SJSA1 (cell line): ENCODE measurements around the gene KCNQ1OT1. TPM values are rescaled to one million over a fixed set of nuclear protein-coding genes. Genes with fewer than 3 reads are reported as not detected.

Source experiments
- DNase-seq, 2 experiments: peaks; one replicate each; pipeline ENCODE4 v3.0.0-alpha.2; 2015 to 2020; ENCODE audit warnings: low spot score in 2 of 2, low read depth in 1 of 2
- H3K27ac ChIP-seq: fragments of 250-450 bp; sonication (Bioruptor Pico); 2 replicates; pipeline ENCODE4 v1.5.1; 2020; ENCODE audit warnings: mild to moderate bottlenecking, moderate library complexity
- H3K27me3 ChIP-seq: fragments of 250-450 bp; sonication (Bioruptor Pico); replicated peaks from 2 replicates; pipeline ENCODE4 v1.5.1; 2020; ENCODE audit warnings: mild to moderate bottlenecking, moderate library complexity
- H3K36me3 ChIP-seq: fragments of 250-450 bp; sonication (Bioruptor Pico); 2 replicates; pipeline ENCODE4 v1.5.1; 2020; ENCODE audit warnings: mild to moderate bottlenecking
- H3K4me1 ChIP-seq: fragments of 250-450 bp; sonication (Bioruptor Pico); replicated peaks from 2 replicates; pipeline ENCODE4 v1.6.1; 2021; ENCODE audit warnings: mild to moderate bottlenecking
- H3K4me3 ChIP-seq: fragments of 250-450 bp; sonication (Bioruptor Pico); 2 replicates; pipeline ENCODE4 v1.5.1; 2020; ENCODE audit warnings: mild to moderate bottlenecking
- H3K9me3 ChIP-seq: fragments of 250-450 bp; sonication (Bioruptor Pico); replicated peaks from 2 replicates; pipeline ENCODE4 v1.5.1; 2020; ENCODE audit warnings: mild to moderate bottlenecking
- total RNA-seq: library from RNA; depleted of rRNA; stranded (reverse); fragments of >200 nt; shearing (Covaris generic); gene quantifications from 2 replicates; pipeline ENCODE4 v1.2.3, GENCODE V29; 2014

KCNQ1OT1 gene
- total RNA-seq, 1 experiment from 2014 or later, result 2.1 TPM

DNA sequence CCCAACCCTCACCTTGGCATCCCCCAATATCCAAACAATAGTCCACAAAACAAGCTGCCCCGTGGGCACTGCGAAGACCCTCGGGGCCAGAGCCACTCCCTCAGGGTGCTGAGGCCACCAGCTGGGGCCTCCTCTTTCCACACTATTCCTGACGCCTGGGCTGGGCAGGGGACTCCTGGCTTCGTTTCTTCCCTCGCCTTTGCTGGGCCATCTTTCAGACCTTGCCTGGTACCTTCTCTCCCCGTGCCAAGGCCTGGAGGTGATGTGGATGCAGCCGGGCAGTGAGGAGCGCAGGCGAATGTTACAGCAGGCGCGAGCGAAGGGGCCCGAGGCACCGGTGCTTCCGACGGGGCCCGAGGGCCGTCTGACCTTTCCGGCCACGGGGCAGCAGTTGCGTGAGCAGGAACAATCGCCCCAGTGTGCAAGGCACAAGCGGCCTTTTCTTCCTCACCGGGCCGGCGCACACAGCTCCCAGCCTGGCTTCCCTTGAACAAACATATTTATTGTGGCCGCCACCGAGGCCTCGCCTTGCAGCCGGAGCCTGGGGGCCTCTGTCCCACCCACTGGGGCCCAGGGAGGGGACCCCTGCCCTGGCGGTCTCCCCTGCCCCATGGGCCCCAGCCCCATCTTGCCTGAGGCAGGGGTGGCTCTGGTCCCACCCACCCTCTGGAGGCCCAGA lies 32.6 kb upstream of the KCNQ1OT1 start:
- H3K4me1 ChIP-seq, result no peaks in the 10 kb centered on the region
- DNase-seq, result no peak

DNA sequence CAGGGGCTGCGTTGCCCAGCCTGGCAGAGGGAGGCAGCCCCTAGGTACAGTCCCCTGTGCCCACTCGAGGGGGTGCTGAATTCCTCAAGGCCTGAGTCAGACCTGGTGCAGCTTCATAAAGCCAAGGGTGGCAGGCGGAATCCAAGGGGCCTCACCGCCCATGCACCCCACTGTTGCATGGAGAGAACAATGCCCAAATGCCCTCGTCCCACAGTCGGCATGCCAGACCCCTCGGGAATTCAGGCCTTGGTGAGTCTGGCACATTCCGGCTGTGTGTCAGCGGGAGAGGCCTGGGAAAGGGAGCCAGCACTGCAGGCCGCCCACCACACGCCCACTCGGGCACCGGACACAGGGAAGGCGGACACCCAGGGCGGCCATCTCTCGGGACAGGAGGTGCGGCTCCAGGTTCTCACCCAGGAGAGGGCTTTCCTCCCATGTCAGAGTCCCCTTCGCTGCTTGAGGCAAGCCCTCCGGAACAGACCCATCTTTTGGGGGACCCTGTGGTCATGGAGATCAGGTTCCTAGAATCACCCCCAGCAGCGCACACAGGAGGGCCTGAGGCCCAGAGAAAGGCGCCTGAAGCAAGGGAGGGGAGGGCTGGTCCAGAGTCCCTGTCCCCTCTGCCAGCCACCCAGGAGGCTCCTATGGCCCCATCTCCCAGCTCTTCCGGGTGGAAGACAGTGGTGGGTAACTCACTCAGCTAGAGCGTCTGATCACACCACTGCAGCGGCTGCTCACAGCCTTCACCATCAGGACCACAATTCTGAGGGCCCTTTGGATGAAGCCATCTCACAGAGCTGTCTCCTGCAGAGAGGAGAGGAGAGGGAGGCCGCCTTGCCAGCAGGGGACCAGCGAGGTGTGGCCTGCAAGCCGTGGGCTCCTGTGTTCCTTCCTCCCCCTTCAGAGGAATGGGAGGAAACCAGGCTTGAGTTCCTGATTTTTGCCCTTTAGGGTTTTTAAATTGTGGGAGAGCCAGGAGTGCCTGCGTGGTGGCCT lies 31.6 kb upstream of the KCNQ1OT1 start:
- Histone ChIP-seq H3K27me3 (peaks cover 5% of the 10 kb centered on the region; the same call in 1 of the 2 replicates), H3K27ac (no peak overlapping the region), H3K9me3 (no peaks in the 10 kb centered on the region), H3K4me3 (no peak overlapping the region), H3K36me3 (no peaks in the 10 kb centered on the region), H3K4me1 (no peaks in the 10 kb centered on the region)
- no peak for DNase-seq

More for the DNA sequence above, 32.6 kb upstream of the KCNQ1OT1 start:
- no peak overlapping the region for H3K4me3 ChIP-seq
- H3K9me3 ChIP-seq, result no peaks in the 10 kb centered on the region
- H3K27me3 ChIP-seq, result peaks cover 5% of the 10 kb centered on the region; the same call in 1 of the 2 replicates
- no peaks in the 10 kb centered on the region for H3K36me3 ChIP-seq
- no peak overlapping the region for H3K27ac ChIP-seq

DNA sequence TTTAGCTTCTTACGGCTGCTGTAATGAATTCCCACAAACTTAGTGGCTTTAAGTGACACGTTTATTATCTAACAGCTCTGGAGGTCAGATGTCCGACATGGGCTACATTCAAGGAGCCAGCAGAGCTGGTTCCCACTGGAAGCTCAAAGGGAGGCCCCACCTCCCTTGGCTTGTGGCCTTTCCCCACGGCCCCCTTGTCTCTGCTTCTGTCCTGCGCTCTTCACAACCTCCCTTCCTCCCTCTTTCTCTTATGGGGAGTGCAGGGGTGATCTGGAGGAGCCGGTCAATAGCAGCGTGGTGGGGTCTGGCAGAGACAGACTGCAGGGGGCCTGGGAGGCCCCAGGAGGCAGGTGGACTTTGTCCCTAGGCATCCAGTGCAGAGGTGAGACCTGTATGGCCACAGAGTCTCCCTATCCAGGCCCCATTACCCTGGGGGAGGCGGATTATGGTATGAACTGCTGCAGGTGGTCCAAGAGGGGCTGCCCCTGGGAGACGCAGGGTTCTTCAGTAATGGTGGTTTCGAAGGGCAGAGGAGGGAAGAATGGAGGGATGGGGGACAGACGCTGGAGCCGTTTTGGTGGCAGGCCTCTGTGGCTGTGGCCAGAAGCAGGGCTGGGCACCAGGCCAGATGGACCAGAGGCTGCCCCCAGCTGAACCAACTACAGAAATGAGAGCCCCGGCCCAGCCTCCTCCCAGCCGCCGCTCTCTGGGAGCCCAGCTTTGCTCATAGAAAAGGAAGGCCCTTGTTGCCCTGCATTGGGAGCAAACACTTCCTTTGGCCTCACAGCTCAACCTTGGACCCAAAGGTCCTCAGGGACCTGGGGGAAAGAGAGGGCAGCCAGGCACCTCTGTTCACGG lies 30.7 kb upstream of the KCNQ1OT1 start:
- Histone ChIP-seq H3K27ac (no peak overlapping the region), H3K4me3 (no peak overlapping the region), H3K36me3 (no peaks in the 10 kb centered on the region), H3K9me3 (no peaks in the 10 kb centered on the region), H3K27me3 (peaks cover 11% of the 10 kb centered on the region; the same call in 1 of the 2 replicates), H3K4me1 (no peaks in the 10 kb centered on the region)
- no peak for DNase-seq

DNA sequence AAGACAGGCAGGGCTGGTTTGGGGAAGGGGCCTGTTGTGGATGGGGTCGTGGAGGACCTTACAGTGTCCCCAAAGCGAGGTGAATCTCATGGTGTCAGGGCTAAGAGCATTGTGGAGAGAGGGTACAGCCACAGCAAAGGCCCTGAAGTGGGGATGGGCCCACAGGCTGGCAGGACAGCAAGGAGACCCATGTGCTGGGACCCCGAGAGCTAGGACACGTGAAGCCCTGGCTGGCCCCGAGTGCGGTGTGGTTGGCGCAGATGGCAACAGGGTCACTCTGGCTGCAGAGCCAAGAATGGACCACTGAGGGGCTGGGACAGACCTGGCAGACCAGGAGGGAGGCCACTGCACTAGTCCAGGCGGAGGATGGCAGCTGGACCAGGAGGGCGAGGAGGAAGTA lies 30.0 kb upstream of the KCNQ1OT1 start:
- H3K27ac ChIP-seq, result no peak overlapping the region
- no peak for DNase-seq
- no peak overlapping the region for H3K4me3 ChIP-seq
- no peaks in the 10 kb centered on the region for H3K4me1 ChIP-seq
- no peaks in the 10 kb centered on the region for H3K9me3 ChIP-seq
- peaks cover 12% of the 10 kb centered on the region; the same call in 1 of the 2 replicates for H3K27me3 ChIP-seq
- no peaks in the 10 kb centered on the region for H3K36me3 ChIP-seq

DNA sequence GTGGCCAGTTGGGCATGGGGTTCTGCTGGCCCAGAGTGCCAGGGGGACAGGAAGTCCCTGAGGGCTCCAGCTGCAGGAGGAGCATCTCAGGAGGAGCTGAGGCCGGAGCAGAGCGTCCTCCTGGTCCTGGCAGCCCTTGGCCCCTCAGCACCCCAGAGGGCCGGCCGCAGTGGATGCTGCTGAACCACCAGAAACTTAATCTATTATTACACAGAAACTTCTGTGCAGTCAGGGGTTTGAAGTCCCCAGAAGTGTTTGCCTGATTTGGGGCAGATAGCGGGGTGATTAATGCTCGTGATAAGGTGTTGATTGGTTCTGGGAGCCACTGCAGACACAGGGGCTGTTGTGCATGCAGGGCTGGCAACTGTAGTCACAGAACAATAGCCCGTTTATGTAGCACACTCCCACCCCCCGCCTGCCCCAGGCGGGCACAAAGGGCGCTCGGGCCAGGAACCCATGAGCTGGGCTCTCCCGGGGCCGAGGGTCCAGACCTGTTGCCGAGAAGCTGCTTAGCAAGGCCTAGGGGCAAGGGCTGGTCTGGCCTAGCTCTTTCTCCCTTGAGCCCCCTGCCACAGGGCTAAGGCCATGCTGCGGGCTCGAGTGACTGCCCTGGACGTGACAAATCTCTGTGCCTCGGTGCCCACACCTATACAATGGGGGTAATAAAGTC lies 29.0 kb upstream of the KCNQ1OT1 start:
- H3K36me3 ChIP-seq, result no peaks in the 10 kb centered on the region
- H3K4me1 ChIP-seq, result no peaks in the 10 kb centered on the region
- no peak for DNase-seq
- no peak overlapping the region for H3K4me3 ChIP-seq
- no peaks in the 10 kb centered on the region for H3K9me3 ChIP-seq
- no peak overlapping the region for H3K27ac ChIP-seq
- H3K27me3 ChIP-seq, result peaks cover 15% of the 10 kb centered on the region; the same call in 1 of the 2 replicates

DNA sequence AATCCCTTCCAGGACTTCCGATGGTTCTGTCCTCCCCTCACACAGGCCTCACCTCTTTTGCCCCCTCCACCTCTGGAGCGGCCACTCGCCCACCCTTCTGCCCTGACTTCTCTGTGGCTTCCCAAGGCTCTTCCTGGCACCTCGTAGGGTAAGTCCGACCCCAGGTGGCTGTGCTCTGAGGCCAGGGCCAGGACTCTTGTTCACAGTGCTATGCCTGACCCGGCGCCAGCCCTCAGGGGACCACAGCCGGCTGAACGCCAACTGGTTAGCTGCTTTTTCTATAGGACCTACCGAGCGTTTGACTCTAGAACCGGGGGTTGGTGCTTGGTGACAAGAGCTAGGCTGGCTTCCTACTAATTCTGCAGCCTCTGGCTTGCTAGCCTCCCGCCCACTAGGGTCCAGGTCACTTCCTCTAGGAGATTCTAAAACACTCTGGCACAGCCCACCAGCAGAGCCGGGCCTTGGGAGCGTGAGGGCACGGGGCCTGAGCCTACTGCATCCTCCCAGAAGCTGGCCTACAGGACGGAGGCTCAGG lies 28.4 kb upstream of the KCNQ1OT1 start:
- Histone ChIP-seq H3K4me3 (no peak overlapping the region), H3K9me3 (no peaks in the 10 kb centered on the region), H3K4me1 (no peaks in the 10 kb centered on the region), H3K36me3 (no peaks in the 10 kb centered on the region), H3K27me3 (peaks cover 19% of the 10 kb centered on the region), H3K27ac (no peak overlapping the region)
- DNase-seq, result no peak

DNA sequence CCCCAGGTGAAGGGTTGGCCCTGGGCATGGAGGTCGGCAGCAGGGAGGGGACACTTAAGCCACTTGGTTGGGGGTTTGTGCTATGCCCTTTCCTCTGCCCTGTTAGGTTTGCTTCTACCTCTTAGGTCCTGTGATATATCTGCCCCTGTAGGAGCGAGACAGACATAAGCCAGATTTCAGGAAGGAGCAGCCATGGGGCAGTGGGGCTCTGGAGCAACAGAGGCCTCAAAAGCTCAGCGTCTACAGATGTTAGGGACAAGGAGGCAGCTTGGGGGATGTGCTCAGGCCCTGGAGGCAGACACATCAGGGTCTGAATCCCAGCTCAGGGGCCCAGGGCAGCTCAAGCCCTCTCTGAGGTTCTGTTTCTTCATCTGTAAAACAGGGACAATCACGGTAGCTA lies 27.2 kb upstream of the KCNQ1OT1 start:
- H3K4me3 ChIP-seq, result no peak overlapping the region
- DNase-seq, result no peak
- H3K9me3 ChIP-seq, result no peaks in the 10 kb centered on the region
- H3K4me1 ChIP-seq, result no peaks in the 10 kb centered on the region
- H3K36me3 ChIP-seq, result no peaks in the 10 kb centered on the region
- no peak overlapping the region for H3K27ac ChIP-seq
- H3K27me3 ChIP-seq, result peaks cover 27% of the 10 kb centered on the region

DNA sequence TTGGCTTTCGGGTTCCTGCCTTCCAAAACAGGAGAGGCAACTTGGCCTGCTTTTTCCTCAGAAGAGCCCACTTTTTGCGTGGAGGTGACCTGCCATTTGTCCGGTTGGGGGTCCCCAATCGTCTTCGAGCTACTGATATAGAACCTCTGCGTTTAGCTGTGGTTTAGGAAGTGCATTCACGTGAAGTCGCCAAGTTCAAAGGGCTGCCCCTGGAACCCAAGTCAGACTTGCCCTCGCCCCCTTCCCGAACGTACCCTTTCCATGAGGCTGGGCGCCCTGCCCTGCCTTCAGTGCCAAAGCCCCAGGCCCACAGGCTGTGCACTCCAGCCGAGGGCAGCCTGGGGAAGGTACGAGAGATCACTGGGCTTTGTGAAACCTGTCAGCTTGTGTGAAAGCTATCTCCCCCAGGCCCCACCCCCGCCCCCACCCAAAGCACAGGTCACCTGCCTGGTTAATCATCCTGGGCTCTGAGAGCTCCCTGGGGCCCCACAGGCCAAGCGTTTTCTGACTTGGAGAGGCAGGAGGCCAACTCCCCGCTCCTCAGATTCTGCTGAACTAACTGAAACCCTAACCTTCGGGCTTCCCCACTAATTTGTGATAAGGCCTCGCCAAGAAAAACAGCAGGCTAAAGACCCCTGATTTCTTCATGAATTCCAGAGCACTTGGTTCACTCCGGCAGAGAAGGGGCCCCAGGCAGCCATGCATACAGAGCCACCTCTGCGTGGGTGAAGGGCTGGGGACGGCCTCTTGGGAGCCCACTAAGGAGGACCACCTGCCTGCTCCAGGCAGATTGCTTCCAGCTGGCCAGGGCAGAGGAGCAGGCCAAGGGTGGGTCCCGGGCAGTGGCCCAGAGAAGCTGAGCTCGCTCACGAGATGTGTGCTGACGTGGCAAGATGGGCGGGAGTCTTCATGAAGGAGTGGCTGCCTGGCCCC lies 25.8 kb upstream of the KCNQ1OT1 start:
- Histone ChIP-seq H3K9me3 (no peaks in the 10 kb centered on the region), H3K4me1 (no peaks in the 10 kb centered on the region), H3K27me3 (peaks cover 27% of the 10 kb centered on the region), H3K4me3 (no peak overlapping the region), H3K36me3 (no peaks in the 10 kb centered on the region), H3K27ac (no peak overlapping the region)
- DNase-seq, result no peak

DNA sequence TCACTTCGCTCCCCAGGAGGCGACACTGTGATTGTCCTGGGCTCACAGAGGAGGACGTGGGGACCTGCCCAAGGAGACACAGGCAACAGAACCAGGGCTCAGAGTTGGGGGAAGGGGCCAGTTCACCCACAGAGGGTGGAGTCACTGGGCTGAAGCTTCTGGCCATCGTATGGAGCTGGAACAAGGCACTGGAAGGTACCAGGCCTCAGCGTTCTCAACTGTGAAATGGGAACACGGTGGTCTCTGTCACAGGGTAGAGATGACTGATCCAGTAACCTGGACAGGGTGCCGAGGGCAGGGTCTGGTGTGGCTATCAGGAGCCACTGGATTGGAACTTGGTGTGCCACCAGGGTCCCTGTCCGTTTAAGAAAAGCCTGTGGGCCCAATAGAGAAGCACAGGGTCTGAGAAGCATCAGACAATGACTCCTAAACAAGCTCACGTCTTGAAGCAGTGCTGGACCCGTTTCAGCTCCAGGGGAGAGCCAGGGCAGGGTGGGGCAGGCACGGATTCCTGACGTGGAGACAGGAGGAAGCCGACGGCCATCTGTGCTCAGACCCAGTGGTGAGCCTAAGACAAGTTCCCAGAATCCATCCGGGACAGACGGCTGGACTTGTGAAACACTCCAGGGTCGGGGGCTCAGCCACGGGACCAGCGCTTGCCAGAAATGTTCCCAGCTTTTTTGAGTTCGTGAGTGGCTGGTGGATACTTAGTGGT lies 25.0 kb upstream of the KCNQ1OT1 start:
- Histone ChIP-seq H3K27me3 (peaks cover 27% of the 10 kb centered on the region), H3K4me1 (no peaks in the 10 kb centered on the region)

DNA sequence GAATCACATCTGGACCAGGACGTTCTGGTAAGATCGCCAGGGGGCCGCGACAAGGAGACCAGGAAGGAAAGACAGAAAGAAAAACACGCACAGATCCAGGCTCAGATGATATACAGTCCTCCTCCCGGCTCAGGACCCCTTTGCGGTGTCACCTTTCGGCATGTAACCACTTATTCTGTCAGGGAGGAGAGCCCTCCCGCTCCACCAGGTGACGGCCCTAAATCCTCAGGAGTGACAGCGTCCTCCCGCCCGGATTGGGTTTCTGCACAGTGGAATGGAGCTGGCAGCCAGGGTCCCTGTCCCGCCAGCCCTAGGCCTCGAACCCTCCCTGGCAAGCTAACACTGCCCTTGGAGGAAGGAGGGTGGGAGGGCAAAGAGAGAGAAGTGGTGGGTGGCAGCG lies 24.3 kb upstream of the KCNQ1OT1 start:
- Histone ChIP-seq H3K36me3 (no peaks in the 10 kb centered on the region), H3K27ac (no peak overlapping the region), H3K27me3 (peaks cover 23% of the 10 kb centered on the region), H3K4me1 (no peaks in the 10 kb centered on the region), H3K4me3 (no peak overlapping the region), H3K9me3 (no peaks in the 10 kb centered on the region)
- no peak for DNase-seq

More for the DNA sequence above, 25.0 kb upstream of the KCNQ1OT1 start:
- Histone ChIP-seq H3K36me3 (no peaks in the 10 kb centered on the region), H3K9me3 (no peaks in the 10 kb centered on the region), H3K27ac (no peak overlapping the region), H3K4me3 (no peak overlapping the region)
- no peak for DNase-seq

DNA sequence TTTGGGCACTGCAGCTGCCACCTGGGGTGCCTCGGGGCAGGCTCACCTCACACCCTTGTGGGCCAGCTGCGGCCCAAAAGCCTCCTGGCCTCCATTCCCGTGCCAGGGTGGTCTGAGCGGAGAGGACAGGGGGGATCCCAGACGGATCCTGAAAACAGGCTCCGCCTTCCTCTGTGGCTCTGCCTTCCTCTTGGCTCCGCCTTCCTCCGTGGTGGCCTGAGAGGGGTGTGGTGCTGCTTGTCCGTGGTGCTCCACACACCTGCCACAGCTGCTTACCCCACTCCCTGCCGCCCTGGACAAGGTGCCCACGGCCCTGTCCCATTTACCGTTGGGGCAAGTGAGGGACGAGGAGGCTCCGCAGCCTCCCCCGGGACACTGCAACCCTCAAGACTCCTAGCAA lies 23.2 kb upstream of the KCNQ1OT1 start:
- no peak for DNase-seq
- Histone ChIP-seq H3K9me3 (no peaks in the 10 kb centered on the region), H3K4me1 (no peaks in the 10 kb centered on the region), H3K36me3 (no peaks in the 10 kb centered on the region), H3K4me3 (no peak overlapping the region), H3K27me3 (peaks cover 25% of the 10 kb centered on the region), H3K27ac (no peak overlapping the region)
